ENCODE measurements around the gene MORN2. TPM values are rescaled to one million over a fixed set of nuclear protein-coding genes. Genes with fewer than 3 reads are reported as not detected.

Gene MORN2
- total and polyA plus RNA-seq, 7 donors, result 8.2 to 35.3 (median 18.9) TPM

DNA sequence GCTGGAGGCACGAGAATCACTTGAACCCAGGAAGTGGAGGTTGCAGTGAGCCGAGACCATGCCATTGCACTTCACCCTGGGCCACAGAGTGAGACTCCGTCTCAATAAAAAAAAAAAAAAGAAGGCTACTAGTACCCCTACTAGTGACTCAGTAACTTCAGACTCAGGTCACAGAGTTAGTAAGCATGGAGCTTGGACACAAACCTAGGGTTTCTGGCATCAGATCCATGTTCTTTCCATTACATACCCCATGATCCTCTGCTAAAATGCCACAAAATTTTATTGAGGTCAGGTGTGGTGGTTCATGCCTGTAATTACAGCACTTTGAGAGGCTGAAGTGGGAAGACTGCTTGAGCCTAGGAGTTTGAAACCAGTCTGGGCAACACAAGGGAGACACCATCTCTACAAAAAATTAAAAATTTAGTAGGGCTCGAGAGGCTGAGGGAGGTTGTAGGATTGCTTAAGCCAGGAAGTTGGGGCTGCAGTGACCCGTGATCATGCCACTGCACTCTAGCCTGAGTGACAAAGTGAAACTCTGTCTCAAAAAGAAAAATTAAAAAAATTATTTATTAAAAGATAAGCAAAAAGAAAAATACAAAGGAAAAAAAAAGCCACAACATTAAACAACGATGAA lies 45.1 kb upstream of the MORN2 start:
- Histone ChIP-seq H3K27me3 (ENCODE audit: insufficient read depth in 3 of 3, low read length in 2 of 3) (no peaks in the 10 kb centered on the region), H3K9me3 (no peaks in the 10 kb centered on the region), H3K4me1 (no peaks in the 10 kb centered on the region), H3K4me3 (no peak overlapping the region), H3K27ac (no peak overlapping the region), H3K36me3 (ENCODE audit: insufficient read depth in 1 of 2, low read depth in 1 of 2) (peaks cover 0 to 44% of the 10 kb centered on the region in 2 donors)
- TF ChIP-seq, protein P1, sequence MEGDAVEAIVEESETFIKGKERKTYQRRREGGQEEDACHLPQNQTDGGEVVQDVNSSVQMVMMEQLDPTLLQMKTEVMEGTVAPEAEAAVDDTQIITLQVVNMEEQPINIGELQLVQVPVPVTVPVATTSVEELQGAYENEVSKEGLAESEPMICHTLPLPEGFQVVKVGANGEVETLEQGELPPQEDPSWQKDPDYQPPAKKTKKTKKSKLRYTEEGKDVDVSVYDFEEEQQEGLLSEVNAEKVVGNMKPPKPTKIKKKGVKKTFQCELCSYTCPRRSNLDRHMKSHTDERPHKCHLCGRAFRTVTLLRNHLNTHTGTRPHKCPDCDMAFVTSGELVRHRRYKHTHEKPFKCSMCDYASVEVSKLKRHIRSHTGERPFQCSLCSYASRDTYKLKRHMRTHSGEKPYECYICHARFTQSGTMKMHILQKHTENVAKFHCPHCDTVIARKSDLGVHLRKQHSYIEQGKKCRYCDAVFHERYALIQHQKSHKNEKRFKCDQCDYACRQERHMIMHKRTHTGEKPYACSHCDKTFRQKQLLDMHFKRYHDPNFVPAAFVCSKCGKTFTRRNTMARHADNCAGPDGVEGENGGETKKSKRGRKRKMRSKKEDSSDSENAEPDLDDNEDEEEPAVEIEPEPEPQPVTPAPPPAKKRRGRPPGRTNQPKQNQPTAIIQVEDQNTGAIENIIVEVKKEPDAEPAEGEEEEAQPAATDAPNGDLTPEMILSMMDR (IDR thresholded peaks at IDR 0.05), result no peak
- 91 to 95% (median 92%) methylated on average over 6 of the region's 6 CpGs for WGBS, 3 donors
- no peak for ATAC-seq
- no peak for DNase-seq
- intact Hi-C loops (cut with DNase I), result no loop called here

GRCh38 chr2:38835015-38835601 lies 40.7 kb upstream of the MORN2 start:
- TF ChIP-seq, protein P1 (IDR thresholded peaks at IDR 0.05), result no peak
- no peak for ATAC-seq

DNA sequence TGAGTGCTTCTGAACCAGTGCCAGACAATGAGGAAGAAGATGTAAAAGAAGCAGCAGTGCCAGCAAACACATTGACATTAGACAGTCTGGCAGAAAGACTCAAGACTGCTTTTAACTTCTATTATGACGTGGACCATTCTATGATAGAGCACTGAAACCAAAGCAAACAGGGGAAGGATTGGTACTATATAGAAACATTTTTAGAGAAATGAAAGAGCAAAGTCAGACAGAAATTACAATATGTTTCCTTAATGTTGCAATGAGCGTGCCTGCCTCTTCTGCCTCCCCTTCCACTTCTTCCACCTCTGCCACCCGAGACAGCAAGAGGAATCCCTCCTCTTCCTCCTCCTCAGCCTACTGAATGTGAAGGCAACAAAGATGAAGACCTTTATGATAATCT lies 39.8 kb upstream of the MORN2 start:
- no peaks in the 10 kb centered on the region for H3K4me1 ChIP-seq
- ATAC-seq (no peak), DNase-seq (no peak)
- TF ChIP-seq, protein P1 (IDR thresholded peaks at IDR 0.05), result no peak
- peaks cover 2 to 77% of the 10 kb centered on the region in 2 donors for H3K36me3 ChIP-seq (ENCODE audit: insufficient read depth in 1 of 2, low read depth in 1 of 2)
- no peaks in the 10 kb centered on the region for H3K27me3 ChIP-seq (ENCODE audit: insufficient read depth in 3 of 3, low read length in 2 of 3)
- H3K27ac ChIP-seq, result no peak overlapping the region
- intact Hi-C loops (cut with DNase I), result no loop called here
- 88 to 93% (median 90%) methylated on average over 3 of the region's 3 CpGs for WGBS, 3 donors
- no peak overlapping the region for H3K4me3 ChIP-seq
- no peaks in the 10 kb centered on the region for H3K9me3 ChIP-seq

More at GRCh38 chr2:38835015-38835601, 40.7 kb upstream of the MORN2 start:
- intact Hi-C loops (cut with DNase I), result no loop called here
- DNase-seq, result no peak
- Histone ChIP-seq H3K9me3 (no peaks in the 10 kb centered on the region), H3K27me3 (ENCODE audit: insufficient read depth in 3 of 3, low read length in 2 of 3) (no peaks in the 10 kb centered on the region), H3K4me3 (no peak overlapping the region), H3K4me1 (no peaks in the 10 kb centered on the region), H3K27ac (no peak overlapping the region), H3K36me3 (ENCODE audit: insufficient read depth in 1 of 2, low read depth in 1 of 2) (peaks cover 2 to 69% of the 10 kb centered on the region in 2 donors)
- WGBS, 3 donors, result 43 to 60% (median 59%) methylated on average over 1 of the region's 1 CpG

DNA sequence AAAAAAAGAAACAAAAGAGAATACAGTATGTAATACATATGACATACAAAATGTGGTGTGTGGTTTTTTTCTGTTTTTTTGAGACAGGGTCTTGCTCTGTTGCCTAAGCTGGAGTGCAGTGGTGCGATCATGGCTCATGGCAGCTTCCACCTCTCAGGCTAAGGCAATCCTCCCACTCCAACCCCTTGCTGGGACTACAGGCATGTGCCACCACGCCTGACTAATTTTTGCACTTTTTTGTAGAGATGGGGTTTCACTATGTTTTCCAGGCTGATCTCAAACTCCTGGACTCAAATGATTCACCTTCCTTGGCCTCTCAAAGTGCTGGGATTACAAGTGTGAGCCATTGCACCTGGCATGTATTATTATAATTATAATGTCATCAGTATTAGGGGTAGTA lies 39.0 kb upstream of the MORN2 start:
- WGBS, 3 donors, result 92 to 95% (median 93%) methylated on average over 2 of the region's 2 CpGs
- Histone ChIP-seq H3K4me1 (no peaks in the 10 kb centered on the region), H3K36me3 (ENCODE audit: insufficient read depth in 1 of 2, low read depth in 1 of 2) (peaks cover 2 to 82% of the 10 kb centered on the region in 2 donors), H3K4me3 (no peak overlapping the region), H3K9me3 (no peaks in the 10 kb centered on the region), H3K27me3 (ENCODE audit: insufficient read depth in 3 of 3, low read length in 2 of 3) (no peaks in the 10 kb centered on the region), H3K27ac (no peak overlapping the region)
- intact Hi-C loops (cut with DNase I), result no loop called here
- TF ChIP-seq, protein P1 (IDR thresholded peaks at IDR 0.05), result no peak
- ATAC-seq (no peak), DNase-seq (no peak)
